Parathyroid adenoma (tissue), 2 donors: ENCODE data around the gene ARHGAP42.

Experiments used
- H2AFZ ChIP-seq: fragments of 300-600 bp; sonication (generic); one replicate; pipeline ENCODE4 v1.7.0; 2017; ENCODE audit warnings: antibody characterized with exemption, mild to moderate bottlenecking
- H3K27ac ChIP-seq: fragments of 300-600 bp; sonication (generic); one replicate; pipeline ENCODE4 v1.7.0; 2017
- H3K27me3 ChIP-seq: fragments of 300-600 bp; sonication (generic); one replicate; pipeline ENCODE4 v1.7.0; 2017; ENCODE audit warnings: low read length; ENCODE audit not compliant: control insufficient read depth, insufficient read depth
- H3K36me3 ChIP-seq: fragments of 300-600 bp; sonication (generic); one replicate; pipeline ENCODE4 v1.7.0; 2017; ENCODE audit warnings: low read length; ENCODE audit not compliant: control insufficient read depth, insufficient read depth
- H3K4me1 ChIP-seq: fragments of 300-600 bp; sonication (generic); one replicate; pipeline ENCODE4 v1.7.0; 2017; ENCODE audit warnings: control low read depth
- H3K4me2 ChIP-seq: fragments of 300-600 bp; sonication (generic); one replicate; pipeline ENCODE4 v1.7.0; 2017; ENCODE audit warnings: low read length
- H3K4me3 ChIP-seq: fragments of 300-600 bp; sonication (generic); one replicate; pipeline ENCODE4 v1.7.0; 2017; ENCODE audit warnings: low read depth, low read length
- H3K79me2 ChIP-seq: fragments of 300-600 bp; sonication (generic); one replicate; pipeline ENCODE4 v1.7.0; 2017; ENCODE audit warnings: control low read depth
- H3K9ac ChIP-seq: fragments of 300-600 bp; sonication (generic); one replicate; pipeline ENCODE4 v1.7.0; 2017; ENCODE audit warnings: mild to moderate bottlenecking
- H3K9me3 ChIP-seq: fragments of 300-600 bp; sonication (generic); one replicate; pipeline ENCODE4 v1.7.0; 2017; ENCODE audit warnings: low read length; ENCODE audit not compliant: control insufficient read depth
- CTCF ChIP-seq: fragments of 300-600 bp; sonication (generic); IDR thresholded peaks from one replicate; pipeline ENCODE4 v1.7.0; 2017; ENCODE audit warnings: antibody characterized with exemption, mild to moderate bottlenecking
- donor health status: primary hyperparathyroidism.

Gene ARHGAP42

GRCh38 chr11:100808904-100809491, 121.9 kb downstream of the ARHGAP42 start:
- Histone ChIP-seq H3K27ac (peak overlapping the region; percentile 22), H3K9me3 (no peaks in the 10 kb centered on the region), H3K4me3 (no peak overlapping the region), H2AFZ (no peak overlapping the region), H3K4me2 (no peak overlapping the region), H3K36me3 (no peaks in the 10 kb centered on the region), H3K4me1 (no peaks in the 10 kb centered on the region), H3K9ac (no peak overlapping the region), H3K79me2 (no peaks in the 10 kb centered on the region), H3K27me3 (no peaks in the 10 kb centered on the region)
- TF ChIP-seq CTCF = no peak

GRCh38 chr11:100810146-100810545, 123.1 kb downstream of the ARHGAP42 start:
- no peaks in the 10 kb centered on the region for H3K79me2 ChIP-seq
- no peaks in the 10 kb centered on the region for H3K27me3 ChIP-seq
- H3K4me1 ChIP-seq = no peaks in the 10 kb centered on the region
- no peak overlapping the region for H2AFZ ChIP-seq
- H3K36me3 ChIP-seq = no peaks in the 10 kb centered on the region
- TF ChIP-seq CTCF = no peak
- no peaks in the 10 kb centered on the region for H3K9me3 ChIP-seq
- H3K4me2 ChIP-seq = no peak overlapping the region
- H3K27ac ChIP-seq = no peak overlapping the region
- no peak overlapping the region for H3K4me3 ChIP-seq
- H3K9ac ChIP-seq = no peak overlapping the region

- Histone ChIP-seq H3K4me1 (no peaks in the 10 kb centered on the region), H3K9ac (no peak overlapping the region), H3K4me3 (no peak overlapping the region), H3K9me3 (no peaks in the 10 kb centered on the region), H3K36me3 (no peaks in the 10 kb centered on the region), H3K27me3 (no peaks in the 10 kb centered on the region), H3K4me2 (no peak overlapping the region), H3K27ac (no peak overlapping the region), H2AFZ (no peak overlapping the region), H3K79me2 (no peaks in the 10 kb centered on the region)
- TF ChIP-seq CTCF = no peak
These were observed 123.6 kb downstream of the ARHGAP42 start for GRCh38 chr11:100810666-100811065.

GRCh38 chr11:100812517-100812916, 125.4 kb downstream of the ARHGAP42 start:
- Histone ChIP-seq H3K9ac (no peak overlapping the region), H3K36me3 (no peaks in the 10 kb centered on the region), H3K4me1 (no peaks in the 10 kb centered on the region), H2AFZ (no peak overlapping the region), H3K9me3 (no peaks in the 10 kb centered on the region), H3K27ac (no peak overlapping the region), H3K4me2 (no peak overlapping the region), H3K27me3 (no peaks in the 10 kb centered on the region), H3K4me3 (no peak overlapping the region), H3K79me2 (no peaks in the 10 kb centered on the region)
- TF ChIP-seq CTCF = no peak

- TF ChIP-seq CTCF = no peak
- H3K4me1 ChIP-seq = no peaks in the 10 kb centered on the region
- no peaks in the 10 kb centered on the region for H3K9me3 ChIP-seq
- H3K27me3 ChIP-seq = no peaks in the 10 kb centered on the region
- H3K36me3 ChIP-seq = no peaks in the 10 kb centered on the region
- no peak overlapping the region for H3K4me2 ChIP-seq
- no peak overlapping the region for H3K9ac ChIP-seq
- no peak overlapping the region for H2AFZ ChIP-seq
- no peak overlapping the region for H3K27ac ChIP-seq
- no peaks in the 10 kb centered on the region for H3K79me2 ChIP-seq
- no peak overlapping the region for H3K4me3 ChIP-seq
These were observed 128.8 kb downstream of the ARHGAP42 start for GRCh38 chr11:100815787-100816330.
